TTC549 (cell line): ENCODE results near the gene ULBP2.
"Not testable (repeated sequence)": the region's sequence is repeated elsewhere in the genome, so short reads cannot be mapped to it uniquely, and the experiment has no call there.

ENCODE experiments used
- FAIRE-seq: peaks from 2 replicates; lab custom pipeline; 2012; peaks lifted over from hg19 to GRCh38; lab: Jason Lieb, UNC

Gene ULBP2

DNA sequence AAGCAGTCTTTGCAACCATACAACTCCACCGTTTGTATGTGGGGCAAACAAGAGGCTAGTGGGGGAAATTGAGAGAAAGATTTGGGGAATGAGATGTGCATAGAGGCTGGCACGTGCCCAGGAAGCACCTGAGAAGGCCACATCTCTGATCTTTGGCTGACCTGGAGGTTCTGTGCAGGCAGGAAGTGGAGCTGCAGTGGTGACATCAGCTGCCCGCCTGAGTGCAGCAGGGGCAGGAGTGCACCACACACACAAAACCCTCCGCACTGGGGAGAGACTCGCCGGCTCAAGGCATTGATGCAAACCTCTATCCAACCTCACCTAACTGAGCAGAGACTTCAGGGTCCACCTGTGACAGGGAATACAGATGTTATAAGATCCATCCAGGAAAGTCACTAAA is 32.6 kb downstream of the ULBP2 start:
- FAIRE-seq = not testable (repeated sequence)

- FAIRE-seq = no peak
Measured at GRCh38 chr6:149974825-149975224, 33.0 kb downstream of the ULBP2 start.

- no peak for FAIRE-seq
Measured at GRCh38 chr6:149975400-149975799, 33.6 kb downstream of the ULBP2 start.

- FAIRE-seq = no peak
Measured at GRCh38 chr6:149977221-149977620, 35.4 kb downstream of the ULBP2 start.

DNA sequence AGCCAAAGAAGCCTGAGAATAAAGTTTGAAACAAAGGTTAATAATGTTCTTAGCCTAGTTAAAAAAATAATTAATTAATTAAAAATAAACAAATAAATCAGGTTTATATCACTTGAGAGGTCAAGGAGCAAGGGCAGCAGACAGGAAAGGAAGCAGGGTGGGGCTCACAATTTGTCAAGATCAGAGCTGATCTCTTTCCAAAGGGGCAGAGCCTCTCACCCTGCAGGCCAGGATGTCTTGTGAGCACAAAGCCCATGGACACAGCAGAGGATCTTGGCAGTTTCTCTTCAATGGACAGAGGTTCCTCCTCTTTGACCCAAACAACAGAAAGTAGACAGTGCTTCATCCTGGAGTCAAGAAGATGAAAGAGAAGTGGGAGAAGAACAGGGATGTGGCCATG is 36.8 kb downstream of the ULBP2 start:
- no peak for FAIRE-seq

GRCh38 chr6:149979293-149979692 is 37.5 kb downstream of the ULBP2 start:
- FAIRE-seq = no peak

DNA sequence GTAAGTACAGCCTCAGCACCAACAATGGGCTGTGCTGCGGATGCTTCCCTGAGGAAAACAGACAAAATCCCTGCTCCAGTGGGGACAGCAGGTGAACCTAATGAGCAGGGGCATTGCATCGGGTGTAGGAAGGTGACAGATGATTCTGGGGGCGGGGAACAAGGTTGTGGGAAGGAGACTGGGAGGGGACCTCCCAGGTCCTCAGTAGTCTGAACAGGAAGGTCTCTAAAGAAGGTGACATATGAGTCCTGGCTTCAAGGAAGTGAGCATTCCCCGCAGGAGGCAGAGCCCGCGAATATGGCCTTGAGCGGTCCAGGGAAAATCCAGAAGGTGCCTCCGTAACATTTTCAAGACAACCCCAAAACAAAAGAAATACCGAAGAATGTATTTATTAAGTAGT is 41.3 kb downstream of the ULBP2 start:
- FAIRE-seq = no peak

DNA sequence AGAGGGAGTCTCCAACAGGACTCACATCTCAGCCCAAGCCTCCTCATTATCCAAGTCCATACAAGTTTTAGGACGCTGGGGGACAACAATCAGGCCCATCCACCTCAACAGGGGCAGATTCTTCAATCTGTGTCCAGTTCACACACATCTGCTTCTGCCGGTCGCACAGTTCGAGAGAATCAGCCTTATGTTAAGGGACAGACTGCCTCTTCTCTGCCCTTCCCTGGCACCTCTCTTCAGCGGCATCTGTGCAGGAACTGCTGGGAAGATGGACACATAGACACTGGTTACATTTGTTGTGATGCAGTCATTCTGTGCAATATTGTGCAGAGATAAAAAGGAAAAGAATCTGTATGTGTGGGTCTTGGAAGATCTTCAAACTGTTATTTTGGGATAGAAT is 43.0 kb downstream of the ULBP2 start:
- no peak for FAIRE-seq

- no peak for FAIRE-seq
Measured at GRCh38 chr6:149985481-149985937, 43.7 kb downstream of the ULBP2 start.

DNA sequence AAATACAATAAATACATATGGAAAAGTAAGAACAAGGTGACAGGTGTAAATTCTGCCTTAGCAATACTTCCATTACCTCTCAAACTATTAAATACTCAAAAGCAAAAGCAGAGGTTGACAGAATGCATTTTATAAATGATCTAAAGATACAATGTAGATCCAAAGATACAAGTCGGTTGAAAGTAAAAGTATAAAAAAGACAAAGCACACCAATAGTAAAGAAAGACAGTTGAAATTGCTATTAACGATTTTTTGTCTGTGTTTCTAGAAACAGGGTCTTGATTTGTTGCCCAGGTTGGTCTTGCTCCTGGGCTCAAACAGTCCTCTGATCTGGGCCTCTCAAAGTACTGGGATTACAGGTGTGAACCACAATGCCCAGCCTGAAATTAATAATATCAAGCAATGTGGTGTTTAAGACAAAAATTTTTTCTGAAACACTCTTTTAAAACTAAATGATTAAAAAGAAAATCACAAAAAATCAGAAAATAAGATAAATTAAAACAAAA is 45.8 kb downstream of the ULBP2 start:
- no peak for FAIRE-seq

DNA sequence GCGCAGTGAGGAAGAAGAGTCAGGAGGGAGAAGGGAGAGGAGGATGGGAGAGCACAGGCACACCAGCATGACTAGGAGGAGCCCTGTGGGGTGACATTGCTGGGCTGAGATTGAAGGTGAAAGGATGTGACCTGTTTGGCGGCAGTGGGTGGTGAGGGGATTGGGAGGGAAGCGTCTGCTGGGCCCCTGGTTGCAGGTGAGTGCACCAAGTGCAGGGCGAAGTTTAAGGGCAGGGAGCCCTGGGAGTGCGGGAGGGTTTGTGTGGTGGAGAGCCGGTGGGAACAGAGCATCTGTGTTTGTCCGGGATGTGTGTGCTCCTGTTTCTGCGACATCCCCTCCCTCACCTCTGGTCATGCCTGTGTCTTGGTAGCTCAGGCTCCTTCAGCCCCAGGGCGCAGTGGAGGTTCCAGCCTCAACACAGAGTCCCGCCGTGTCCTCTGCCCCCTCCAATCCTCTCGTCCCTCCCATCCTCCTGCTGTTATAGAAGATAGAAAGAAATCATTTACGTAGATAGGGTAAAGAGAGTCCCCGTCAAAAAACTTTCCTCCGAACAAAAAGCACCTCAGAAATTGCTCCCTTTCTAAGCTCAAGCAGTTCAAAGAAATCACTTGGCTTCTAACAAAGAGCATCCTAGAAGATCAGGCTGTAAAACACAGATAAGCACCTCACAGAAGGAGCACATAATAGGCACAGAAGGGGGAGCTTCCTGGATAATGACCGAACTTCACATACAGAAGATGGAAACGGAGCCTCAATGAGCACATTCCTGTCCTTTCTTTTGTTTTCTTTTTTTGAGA is 46.9 kb downstream of the ULBP2 start:
- no peak for FAIRE-seq

DNA sequence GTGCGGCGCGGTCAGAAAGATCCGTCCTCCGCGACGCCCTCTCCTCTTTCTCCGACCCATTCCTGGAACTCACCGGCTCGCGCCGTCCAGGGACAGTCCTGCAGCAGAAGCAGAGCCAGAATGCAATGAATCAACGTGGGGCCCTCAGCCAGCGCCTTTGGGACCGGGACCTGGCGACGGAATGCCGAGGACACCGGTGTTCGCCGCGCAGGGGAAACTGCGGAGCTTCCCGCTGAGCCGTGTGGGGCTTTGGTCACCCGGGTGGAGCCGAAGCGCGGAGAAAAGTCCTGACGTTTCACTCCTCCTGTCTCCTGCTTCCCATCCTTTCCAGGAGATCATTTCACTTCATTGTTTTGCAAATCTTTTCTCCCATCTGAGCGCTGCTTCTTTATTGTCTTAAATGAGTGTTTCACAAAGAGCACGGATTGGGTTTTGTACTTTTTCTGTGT is 48.4 kb downstream of the ULBP2 start:
- FAIRE-seq = no peak

DNA sequence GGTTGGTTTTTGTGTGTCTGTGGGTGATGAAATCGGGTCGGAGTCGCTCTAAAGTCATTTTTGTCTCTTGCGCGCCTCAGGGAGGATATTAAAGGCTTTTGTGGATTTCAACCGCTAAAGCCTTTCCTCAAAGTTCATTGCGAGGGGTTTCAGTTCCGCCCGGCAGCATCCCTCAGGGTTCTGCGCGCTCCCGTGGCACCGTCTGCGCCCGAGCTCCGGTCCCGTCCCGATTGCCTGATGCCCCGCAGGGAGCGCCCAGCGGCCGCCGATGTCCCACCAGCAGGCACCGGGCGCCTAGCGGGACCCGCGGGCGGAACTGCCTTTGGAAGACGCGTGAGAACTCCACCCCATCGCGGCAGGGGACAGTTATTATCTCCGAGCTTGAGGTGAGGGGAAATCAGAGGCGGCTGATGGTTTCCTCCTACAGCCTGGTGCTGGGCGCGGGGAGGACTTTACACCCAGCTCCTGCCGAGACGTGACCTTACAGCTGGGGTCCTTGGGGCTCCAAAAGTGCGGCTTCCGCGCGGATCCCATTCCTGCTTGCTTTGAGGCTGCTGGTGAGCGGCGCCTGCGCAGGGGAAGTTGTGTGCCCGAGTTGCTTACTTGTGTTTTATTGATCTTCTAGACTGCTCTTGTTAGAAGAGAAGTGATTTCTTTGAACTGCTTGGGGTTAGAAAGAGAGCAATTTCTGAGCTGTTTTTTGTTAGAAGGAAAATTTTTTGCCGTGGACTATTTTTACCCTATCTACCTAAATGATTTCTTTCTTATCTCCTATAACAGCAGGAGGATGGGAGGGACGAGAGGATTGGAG is 49.1 kb downstream of the ULBP2 start:
- FAIRE-seq = no peak

GRCh38 chr6:149991472-149991795 is 49.6 kb downstream of the ULBP2 start:
- FAIRE-seq = not testable (repeated sequence)

DNA sequence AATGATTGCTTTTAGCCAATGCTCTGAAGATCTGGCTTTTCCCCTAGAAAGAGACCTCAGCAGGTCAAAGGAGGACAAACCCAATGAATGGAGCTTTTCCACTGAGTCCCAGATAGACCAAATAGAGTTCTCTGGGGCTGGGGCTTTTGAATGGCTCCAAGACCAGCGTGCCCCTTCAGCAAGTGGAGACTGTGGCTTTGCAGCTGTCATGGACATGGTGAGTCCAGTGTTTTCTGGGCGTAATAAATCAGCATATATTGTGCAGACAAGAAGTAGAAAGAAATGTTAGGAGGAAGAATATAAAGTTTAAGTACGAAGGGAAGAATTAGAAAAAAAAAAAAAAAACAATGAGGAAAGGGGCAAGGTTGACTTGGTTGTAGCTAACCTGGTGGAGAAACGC is 50.0 kb downstream of the ULBP2 start:
- FAIRE-seq = no peak

- no peak for FAIRE-seq
Measured at GRCh38 chr6:149995235-149995750, 53.5 kb downstream of the ULBP2 start.

DNA sequence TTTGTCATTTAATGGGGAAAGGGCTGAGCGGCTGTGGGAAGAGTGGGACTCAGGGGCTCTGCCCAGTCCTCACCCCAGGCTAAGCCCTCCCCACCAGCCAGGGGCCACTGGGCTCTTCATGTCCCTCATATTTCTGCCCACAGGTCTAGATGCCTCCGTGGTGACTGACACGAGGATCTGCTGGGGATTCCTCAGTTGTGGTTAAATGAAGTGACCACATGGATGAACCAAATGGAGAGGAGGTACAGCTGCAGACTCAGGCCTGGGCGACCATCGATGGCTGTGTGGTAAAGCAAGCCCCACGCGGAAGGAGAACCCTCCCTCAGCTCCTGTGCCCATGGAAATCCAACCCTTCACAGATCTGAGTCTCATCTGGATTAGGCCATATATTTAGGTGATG is 54.2 kb downstream of the ULBP2 start:
- no peak for FAIRE-seq
